Measurements from ENCODE around the gene FBXO31. TPM values are rescaled to one million over a fixed set of nuclear protein-coding genes. Genes with fewer than 3 reads are reported as not detected.

Gene FBXO31
- total RNA-seq, 1 experiment from 2014 or later: 17.1 TPM

GRCh38 chr16:87286839-87287626 lies 96.5 kb downstream of the FBXO31 start:
- H3K36me3 ChIP-seq (ENCODE audit: insufficient read depth, low read length): peaks cover under 1% of the 10 kb centered on the region; the same call in 1 of the 2 replicates
- H3K4me2 ChIP-seq (ENCODE audit: low read depth, low read length, poor library complexity, severe bottlenecking): no peak overlapping the region
- no peak overlapping the region for H3K4me3 ChIP-seq (ENCODE audit: low read length)
- no peaks in the 10 kb centered on the region for H3K27me3 ChIP-seq (ENCODE audit: low read length)
- H2AFZ ChIP-seq (ENCODE audit: low read length): no peak overlapping the region
- no peaks in the 10 kb centered on the region for H3K79me2 ChIP-seq (ENCODE audit: low read length)
- H3K27ac ChIP-seq (ENCODE audit: low read length): no peak overlapping the region
- H4K20me1 ChIP-seq (ENCODE audit: insufficient read depth, low read depth, low read length): no peaks in the 10 kb centered on the region
- H3K9me3 ChIP-seq (ENCODE audit: low read length): no peaks in the 10 kb centered on the region
- no peak overlapping the region for H3K9ac ChIP-seq (ENCODE audit: low read length)
- DNase-seq: no peak
- H3K4me1 ChIP-seq (ENCODE audit: low read length): no peaks in the 10 kb centered on the region
- no peaks in the 10 kb centered on the region for H3K9me2 ChIP-seq (replicated peaks; ENCODE audit: insufficient read depth, low read length)

- no peak overlapping the region for H2AFZ ChIP-seq (ENCODE audit: low read length)
- no peak overlapping the region for H3K4me2 ChIP-seq (ENCODE audit: low read depth, low read length, poor library complexity, severe bottlenecking)
- no peaks in the 10 kb centered on the region for H3K4me1 ChIP-seq (ENCODE audit: low read length)
- H3K9ac ChIP-seq (ENCODE audit: low read length): no peak overlapping the region
- H3K27ac ChIP-seq (ENCODE audit: low read length): no peak overlapping the region
- no peaks in the 10 kb centered on the region for H3K9me2 ChIP-seq (replicated peaks; ENCODE audit: insufficient read depth, low read length)
- H4K20me1 ChIP-seq (ENCODE audit: insufficient read depth, low read depth, low read length): no peaks in the 10 kb centered on the region
- H3K36me3 ChIP-seq (ENCODE audit: insufficient read depth, low read length): no peaks in the 10 kb centered on the region; the same call in 1 of the 2 replicates
- H3K27me3 ChIP-seq (ENCODE audit: low read length): no peaks in the 10 kb centered on the region
- DNase-seq: no peak
- no peak overlapping the region for H3K4me3 ChIP-seq (ENCODE audit: low read length)
- H3K79me2 ChIP-seq (ENCODE audit: low read length): no peaks in the 10 kb centered on the region
- H3K9me3 ChIP-seq (ENCODE audit: low read length): no peaks in the 10 kb centered on the region
Observed at GRCh38 chr16:87284183-87284582, 99.4 kb downstream of the FBXO31 start.

GRCh38 chr16:87279094-87279658 lies 104.4 kb downstream of the FBXO31 start:
- Histone ChIP-seq H3K27ac (ENCODE audit: low read length) (no peak overlapping the region), H3K9ac (ENCODE audit: low read length) (no peak overlapping the region), H3K9me3 (ENCODE audit: low read length) (no peaks in the 10 kb centered on the region), H3K4me1 (ENCODE audit: low read length) (no peaks in the 10 kb centered on the region), H3K36me3 (ENCODE audit: insufficient read depth, low read length) (no peaks in the 10 kb centered on the region), H3K4me2 (ENCODE audit: low read depth, low read length, poor library complexity, severe bottlenecking) (no peak overlapping the region), H3K79me2 (ENCODE audit: low read length) (no peaks in the 10 kb centered on the region), H3K4me3 (ENCODE audit: low read length) (no peak overlapping the region), H3K9me2 (replicated peaks; ENCODE audit: insufficient read depth, low read length) (no peaks in the 10 kb centered on the region), H2AFZ (ENCODE audit: low read length) (no peak overlapping the region), H3K27me3 (ENCODE audit: low read length) (no peaks in the 10 kb centered on the region), H4K20me1 (ENCODE audit: insufficient read depth, low read depth, low read length) (no peaks in the 10 kb centered on the region)
- no peak for DNase-seq

DNA sequence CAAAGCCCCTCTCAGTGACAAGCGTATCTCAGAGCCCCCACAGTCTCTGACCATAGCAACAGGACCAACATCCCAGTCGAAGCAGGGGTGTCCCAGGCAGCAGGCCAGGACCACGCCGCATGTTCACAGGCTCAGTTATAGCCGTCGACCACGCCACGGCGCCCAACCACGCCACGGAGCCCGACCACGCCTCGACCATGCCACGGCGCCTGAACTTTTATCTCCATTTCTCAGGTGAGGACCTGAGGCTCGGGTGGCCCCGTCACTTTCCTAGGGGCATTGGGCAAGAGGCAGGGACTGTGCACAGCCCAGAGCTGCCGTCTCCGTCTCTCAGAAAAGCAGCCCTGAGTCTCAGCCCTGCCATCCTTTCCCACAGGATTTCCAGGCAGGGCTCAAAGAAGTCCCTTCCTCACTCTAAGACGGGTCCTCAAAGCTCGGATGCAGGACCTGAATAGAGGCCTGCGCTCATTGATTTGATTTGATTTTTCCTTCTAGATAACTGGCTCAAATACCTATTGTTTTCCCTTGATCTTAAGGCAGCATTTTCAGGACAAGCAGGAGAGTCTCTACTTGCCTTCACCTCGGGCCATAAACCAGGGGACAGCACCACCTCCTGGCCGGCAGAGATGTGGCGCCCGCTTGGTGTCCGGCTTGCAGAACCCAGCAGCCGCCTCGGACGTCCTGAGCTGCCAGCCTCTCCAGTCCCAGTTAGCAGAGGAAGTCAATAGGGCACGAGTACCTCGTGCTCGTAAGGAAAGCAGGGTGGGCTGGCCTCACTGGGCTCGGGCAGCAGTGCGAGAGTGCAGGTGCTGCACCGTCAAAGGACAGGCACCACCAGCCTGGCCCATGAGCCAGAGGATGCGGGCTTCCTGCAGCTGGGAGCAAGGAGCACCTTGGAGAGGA lies 105.1 kb downstream of the FBXO31 start:
- no peak overlapping the region for H2AFZ ChIP-seq (ENCODE audit: low read length)
- no peaks in the 10 kb centered on the region for H3K36me3 ChIP-seq (ENCODE audit: insufficient read depth, low read length)
- no peak overlapping the region for H3K4me3 ChIP-seq (ENCODE audit: low read length)
- DNase-seq: peak; percentile 74
- no peaks in the 10 kb centered on the region for H3K79me2 ChIP-seq (ENCODE audit: low read length)
- no peaks in the 10 kb centered on the region for H4K20me1 ChIP-seq (ENCODE audit: insufficient read depth, low read depth, low read length)
- no peaks in the 10 kb centered on the region for H3K9me3 ChIP-seq (ENCODE audit: low read length)
- no peak overlapping the region for H3K4me2 ChIP-seq (ENCODE audit: low read depth, low read length, poor library complexity, severe bottlenecking)
- H3K27me3 ChIP-seq (ENCODE audit: low read length): no peaks in the 10 kb centered on the region
- no peak overlapping the region for H3K27ac ChIP-seq (ENCODE audit: low read length)
- H3K4me1 ChIP-seq (ENCODE audit: low read length): no peaks in the 10 kb centered on the region
- no peak overlapping the region for H3K9ac ChIP-seq (ENCODE audit: low read length)
- H3K9me2 ChIP-seq (replicated peaks; ENCODE audit: insufficient read depth, low read length): no peaks in the 10 kb centered on the region

Other genes with a start within 250 kb of the FBXO31 start
- 9.7 and 12.0 TPM in 2 replicates for gene C16orf95, start 66.4 kb downstream of the FBXO31 start, total RNA-seq (2014; rRNA removed; shearing (Covaris generic); ENCODE audit: low replicate concordance)
- 30.2 and 56.0 TPM in 2 replicates for gene MAP1LC3B, start 8.6 kb upstream of the FBXO31 start, total RNA-seq (2014; rRNA removed; shearing (Covaris generic); ENCODE audit: low replicate concordance)
- not detected in 2 replicates for gene ZCCHC14, start 109.2 kb upstream of the FBXO31 start, total RNA-seq (2014; rRNA removed; shearing (Covaris generic); ENCODE audit: low replicate concordance)
- not detected in 2 replicates for gene JPH3, start 218.7 kb upstream of the FBXO31 start, total RNA-seq (2014; rRNA removed; shearing (Covaris generic); ENCODE audit: low replicate concordance)

Measured in Karpas-422 (cell line).